Muscle of back (tissue), 11 donors: Measurements from ENCODE around the gene PPIC. TPM values are rescaled to one million over a fixed set of nuclear protein-coding genes. Genes with fewer than 3 reads are reported as not detected.
"Not testable (repeated sequence)": the region's sequence is repeated elsewhere in the genome, so short reads cannot be mapped to it uniquely, and the experiment has no call there.

ENCODE experiments used
- DNase-seq, 3 donors: peaks; one replicate each; pipeline versions ENCODE4 v3.0.0 to v3.0.0-alpha.2; 2013
- polyA plus RNA-seq, 10 donors: library from polyadenylated mRNA; unstranded; fragments of 120-200 nt; gene quantifications; one replicate each; pipeline ENCODE4 v1.2.1, GENCODE V29; 2013; ENCODE audit not compliant: insufficient read length in 10 of 10

PPIC gene
- polyA plus RNA-seq, 10 donors: 25.8 to 42.8 (median 33.6) TPM

DNA sequence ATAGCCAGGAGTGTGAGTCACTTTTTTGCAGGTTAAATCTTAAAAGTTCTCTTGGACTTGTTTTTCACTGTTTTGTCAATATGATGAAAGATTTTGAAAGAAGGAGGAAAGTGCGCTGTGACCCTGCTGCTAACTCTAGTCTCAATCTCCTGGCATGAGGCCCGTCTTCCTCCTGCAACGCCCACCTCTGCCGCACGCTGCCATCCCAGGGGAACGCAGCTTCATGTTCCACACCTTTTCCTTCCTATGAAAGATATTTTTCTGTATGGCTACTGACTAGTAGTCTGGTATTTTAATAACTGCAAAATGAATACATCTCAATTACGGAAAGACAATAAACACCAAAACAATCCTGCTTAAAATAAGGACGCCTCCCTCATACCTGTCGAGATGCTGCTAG is 8.3 kb downstream of the PPIC start:
- no peak for DNase-seq

DNA sequence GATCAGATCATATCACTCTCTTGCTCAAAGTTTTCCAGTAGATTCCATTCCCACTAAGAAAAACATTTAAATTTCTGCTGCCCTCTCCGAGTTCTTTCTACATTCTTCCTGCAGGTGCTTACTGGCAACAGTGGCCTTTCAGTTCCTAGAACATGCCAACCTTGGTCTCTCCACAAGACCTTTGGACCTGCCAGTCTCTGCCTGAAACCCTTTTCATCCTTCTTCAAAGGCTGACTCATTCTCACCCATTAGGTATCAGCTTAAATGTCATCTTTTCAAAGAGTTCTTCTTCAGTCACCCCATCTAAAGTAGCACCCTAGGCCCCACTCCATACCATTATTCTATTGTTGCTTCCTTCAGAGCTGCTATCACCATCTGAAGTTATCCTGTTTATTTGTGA is 21.8 kb downstream of the PPIC start:
- no peak for DNase-seq

DNA sequence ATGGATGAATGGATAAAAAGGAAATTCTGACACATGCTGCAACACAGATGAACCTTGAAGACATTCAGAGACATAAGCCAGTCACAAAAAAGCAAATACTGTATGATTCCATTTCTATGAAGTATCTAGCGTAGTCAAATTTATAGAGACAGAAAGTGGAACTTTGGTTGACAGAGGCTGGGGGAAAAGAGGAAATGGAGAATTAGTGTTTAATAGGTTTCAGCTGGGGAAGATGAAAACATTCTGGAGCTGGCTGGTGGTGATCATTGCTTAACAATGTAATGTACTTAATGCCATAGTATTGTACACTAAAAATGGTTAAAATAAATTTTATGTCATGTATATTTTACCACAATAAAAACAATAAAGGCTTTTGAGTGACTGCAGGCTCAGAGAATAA is 24.2 kb downstream of the PPIC start:
- peak in 1 of 3 donors; percentile 24 for DNase-seq

DNA sequence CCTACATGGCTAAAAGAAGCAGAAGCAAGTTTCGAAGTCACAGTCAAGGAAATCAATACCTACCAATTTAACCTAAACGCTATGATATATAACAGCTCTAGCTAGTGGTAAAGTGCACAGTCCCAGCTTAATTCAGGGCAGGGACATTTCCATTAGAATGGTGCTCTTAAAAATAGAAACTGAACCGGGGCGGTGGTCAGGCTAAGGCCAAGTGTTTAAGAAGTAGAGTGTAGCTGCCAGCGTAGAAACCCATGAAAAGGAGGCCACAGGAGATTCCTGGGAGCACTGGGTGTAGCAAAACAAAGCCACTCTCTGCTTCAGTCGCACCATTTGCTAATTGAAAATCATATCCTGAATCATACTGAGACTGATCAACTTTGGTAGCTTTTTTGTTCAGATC is 28.8 kb downstream of the PPIC start:
- no peak for DNase-seq

DNA sequence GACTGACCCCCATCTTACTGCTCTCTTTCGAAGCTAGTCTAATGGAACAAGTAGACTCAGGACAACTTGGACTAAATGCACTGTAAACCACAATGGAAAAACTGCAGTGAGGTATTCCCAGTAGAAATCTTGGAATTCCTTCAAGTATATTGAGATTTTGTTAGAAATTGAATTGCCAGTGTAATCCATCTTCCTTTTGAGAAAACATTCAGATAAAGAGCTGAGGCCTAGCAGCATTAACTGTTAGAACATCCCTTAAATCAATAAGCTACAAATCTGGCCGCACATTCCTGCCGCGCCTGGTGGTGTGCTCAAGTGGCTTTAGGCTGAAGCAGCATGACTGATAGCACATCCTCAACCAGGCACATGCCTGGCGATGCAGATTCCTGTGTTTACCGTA is 29.3 kb downstream of the PPIC start:
- DNase-seq: no peak

DNA sequence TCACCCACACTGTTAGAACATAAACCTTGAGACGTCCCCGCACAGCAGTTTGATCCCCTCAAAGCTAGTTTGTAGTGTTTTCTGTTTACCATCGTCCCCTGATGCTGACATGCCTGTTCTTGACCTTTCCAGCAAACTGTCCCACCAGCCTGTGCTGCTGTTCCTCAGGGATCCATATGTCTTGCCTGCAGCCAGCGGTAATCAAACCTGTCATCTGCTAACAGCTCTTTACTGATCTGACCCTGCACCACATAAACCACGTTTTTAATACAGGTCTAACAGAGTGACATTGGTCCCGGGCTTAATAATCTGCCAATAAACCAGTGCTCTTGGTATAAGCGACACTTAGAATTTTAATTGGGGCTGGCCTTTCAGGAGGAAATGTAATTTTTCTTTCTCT is 34.7 kb downstream of the PPIC start:
- no peak for DNase-seq

DNA sequence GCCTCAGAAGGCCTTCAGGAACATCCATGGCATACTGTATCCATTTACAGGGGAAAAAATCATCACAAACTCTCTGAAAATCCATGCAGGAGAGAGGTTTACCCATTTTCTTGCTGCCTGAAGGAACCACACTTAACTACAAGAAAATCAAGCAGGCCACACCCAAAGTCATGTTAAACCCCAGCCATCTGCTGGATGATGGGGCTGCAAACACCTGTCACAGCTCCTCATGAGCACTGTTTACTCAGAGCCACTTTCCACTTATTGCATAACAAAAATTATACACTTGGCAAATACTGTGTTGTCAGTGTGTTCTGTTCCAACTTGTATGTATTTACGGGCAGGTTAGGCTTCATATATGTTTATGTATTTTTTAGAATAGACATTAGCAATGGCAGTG is 35.8 kb downstream of the PPIC start:
- DNase-seq: peak in 2 of 3 donors; percentile 6 to 11

DNA sequence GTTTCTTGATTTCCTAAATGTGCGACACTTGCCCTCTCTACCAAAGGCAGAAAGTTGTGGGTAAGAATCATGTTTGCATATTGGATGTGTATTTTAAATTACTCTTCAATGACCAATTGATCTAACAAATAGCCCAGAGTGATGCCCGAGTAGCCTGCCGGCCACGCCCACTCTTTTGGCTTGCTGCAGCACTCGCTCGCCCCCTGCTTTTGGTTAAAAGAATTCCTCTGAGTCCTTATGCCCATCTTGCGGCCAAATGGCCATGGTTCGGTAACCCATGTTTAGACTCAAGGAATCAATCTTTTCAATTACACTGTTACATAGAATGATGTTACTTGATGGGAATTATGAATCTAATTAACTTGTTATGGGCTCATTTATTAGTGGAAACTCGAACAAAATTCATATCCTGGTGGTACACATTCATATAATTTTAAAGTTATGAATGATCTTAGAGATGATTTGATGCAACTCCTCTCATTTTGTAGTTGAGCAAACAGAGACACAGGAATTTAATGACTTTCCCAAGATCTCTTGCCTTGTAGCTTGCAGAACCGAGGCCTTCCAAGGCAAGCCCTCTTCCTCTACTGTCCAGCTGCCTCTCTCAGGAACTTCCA is 36.5 kb downstream of the PPIC start:
- DNase-seq: peak in 1 of 3 donors; percentile 15

DNA sequence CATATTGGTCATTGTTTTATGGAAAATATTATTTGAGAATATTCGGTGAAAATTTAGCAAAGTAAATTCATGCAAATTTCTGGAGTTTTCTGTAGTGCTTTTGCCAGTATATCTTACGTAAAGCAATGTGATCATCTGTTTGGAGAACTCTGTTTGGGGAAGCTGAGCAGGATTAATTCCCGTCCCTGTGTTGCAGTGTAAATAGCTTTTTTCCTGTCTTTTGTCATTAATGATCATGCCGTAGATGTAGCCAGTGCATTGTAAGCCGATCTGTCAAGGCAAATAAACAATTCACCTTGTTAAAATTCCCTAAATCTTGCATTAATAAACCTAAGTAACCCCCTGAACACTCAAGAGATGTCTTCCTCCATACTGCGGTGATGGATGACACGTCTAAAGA is 39.2 kb downstream of the PPIC start:
- no peak for DNase-seq

DNA sequence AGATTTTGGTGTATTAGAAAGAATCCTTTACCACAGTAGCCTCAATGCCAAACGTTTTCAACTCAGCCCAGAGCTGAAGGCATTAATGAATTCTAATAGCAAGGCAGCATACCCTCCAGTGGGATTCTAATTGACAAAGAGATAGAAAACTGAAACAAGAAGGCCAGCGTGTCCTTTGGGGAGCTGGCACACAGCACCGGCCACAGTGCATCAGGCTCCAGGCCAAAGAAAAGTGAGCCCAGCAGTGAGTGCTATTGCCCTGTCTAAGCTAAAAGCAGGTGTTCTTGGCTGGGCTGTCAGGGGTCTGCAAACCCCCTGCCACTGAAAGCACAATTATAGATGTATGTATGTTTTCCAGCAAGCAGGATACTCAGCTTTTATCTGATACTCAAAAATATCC is 40.4 kb downstream of the PPIC start:
- no peak for DNase-seq

DNA sequence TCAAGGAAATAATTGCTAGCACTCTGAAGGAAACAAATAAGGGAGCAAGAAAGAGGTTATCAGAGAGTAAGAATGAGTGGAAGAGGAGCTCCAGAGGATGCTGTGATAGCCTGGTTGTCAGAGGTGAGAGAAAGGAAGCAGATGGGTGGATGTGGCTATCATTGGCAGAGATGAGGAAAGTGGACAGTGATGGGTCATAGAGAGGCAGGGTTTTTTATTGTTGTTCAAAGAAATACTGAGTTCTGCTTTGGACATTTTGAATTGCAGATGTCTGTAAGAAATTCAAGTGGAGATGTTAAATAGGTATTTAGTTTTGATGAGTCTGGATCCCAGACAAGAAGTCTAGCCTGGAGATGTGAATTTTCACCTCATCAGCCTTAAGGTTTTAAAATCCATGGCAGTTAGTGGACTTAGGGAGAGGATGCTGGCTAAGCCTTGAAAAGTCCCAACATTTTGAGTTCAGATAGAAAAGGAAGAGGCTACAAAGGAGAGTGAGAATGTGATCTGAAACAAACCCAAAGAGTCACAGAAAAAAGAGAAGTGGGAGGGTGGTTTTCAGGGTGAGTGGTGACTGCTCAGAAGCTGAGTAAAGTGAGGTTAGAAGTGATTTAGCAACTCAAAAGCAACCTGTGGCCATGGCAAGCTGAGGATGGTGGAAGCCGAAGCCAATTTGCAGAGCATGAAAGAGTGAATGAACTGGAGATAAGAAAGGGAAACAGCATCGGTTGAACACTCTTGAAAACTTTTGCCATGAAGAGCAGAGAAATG is 50.4 kb downstream of the PPIC start:
- no peak for DNase-seq

DNA sequence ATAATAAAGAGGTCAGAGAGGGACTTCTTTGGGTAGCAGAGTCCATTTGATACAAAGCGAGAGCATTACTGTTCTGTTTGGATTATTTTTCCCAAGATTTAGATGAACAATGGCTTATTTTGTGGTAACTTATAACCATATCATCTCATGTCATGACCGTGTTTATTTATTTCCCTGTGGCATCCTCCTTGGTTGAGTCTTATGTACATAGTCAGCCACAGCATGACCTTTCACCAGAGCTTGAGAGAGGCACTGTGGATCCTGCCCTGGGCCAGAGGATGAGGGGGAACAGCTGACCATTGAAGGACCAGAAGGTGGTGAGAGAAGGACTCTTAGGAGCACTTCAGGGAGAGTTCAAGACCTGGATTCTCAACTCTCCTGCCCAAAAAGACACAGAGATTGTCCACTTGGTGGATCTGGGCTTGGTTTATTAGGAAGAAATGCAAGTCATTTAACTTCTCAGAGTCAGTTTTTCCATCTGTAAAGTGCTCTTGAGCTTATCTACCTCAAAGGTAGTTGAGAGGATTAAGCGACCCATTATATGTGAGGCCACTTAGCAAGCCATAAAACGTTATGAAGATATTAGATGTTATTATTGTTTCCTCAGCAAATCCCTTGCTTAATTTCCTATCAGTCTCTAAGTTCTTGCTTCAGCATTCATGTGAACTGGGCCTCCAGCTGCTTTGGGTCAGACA is 51.4 kb downstream of the PPIC start:
- no peak for DNase-seq

DNA sequence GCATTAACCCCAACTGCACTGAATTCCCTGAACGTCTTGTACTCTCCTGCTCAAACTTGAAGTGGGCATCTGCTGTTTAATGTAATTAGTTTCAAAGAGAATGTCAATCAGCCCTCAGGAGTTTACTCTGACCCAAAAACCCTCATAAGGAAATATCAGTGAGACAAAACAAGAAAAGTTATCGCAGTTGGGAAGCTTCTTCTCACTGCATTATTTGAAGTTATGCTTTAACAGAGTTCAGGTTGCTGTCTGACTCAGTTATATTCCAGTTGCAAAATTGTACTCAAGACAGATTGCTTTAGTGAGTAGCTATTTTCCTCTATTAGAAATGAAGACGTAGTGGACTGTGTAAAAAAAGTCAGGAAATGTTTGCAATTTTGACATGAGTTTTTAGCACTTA is 52.1 kb downstream of the PPIC start:
- DNase-seq: no peak

DNA sequence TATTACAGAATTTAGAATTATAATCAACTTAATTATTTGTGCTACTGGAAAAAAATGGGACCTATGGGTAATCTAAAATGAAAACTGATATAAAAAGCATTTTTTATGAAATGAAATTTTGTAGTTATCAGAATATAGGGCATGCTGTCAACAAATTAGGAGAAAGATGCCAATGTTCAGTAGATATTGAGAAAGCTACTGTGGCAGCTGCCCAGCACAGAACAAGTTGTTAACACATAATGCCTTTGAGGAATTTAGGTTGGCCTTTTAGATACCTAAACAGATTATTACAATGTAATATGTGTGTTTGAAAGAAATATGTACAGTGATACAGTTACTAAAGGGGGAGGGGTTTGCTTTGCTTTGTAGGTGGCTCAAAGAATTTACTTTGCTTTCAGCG is 54.1 kb downstream of the PPIC start:
- no peak for DNase-seq

DNA sequence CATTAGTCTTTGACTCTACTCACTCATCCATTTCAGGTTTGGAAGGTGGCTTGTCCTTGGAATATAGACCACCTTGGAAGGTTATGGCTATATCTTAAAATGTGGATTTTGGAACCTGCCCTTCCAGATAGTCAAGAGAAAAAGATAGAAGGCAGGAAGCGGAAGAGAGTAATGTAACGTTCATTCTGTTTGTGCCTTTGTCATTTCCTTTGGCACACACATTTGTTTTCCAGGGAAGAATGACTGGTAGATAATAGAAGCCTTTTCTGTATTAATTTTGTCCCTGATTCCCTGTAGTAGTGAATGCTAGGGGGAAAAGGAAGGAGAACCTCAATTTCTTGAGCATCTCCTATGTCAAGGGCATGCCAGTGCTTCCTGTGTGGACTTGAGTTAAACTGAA is 54.7 kb downstream of the PPIC start:
- no peak for DNase-seq

DNA sequence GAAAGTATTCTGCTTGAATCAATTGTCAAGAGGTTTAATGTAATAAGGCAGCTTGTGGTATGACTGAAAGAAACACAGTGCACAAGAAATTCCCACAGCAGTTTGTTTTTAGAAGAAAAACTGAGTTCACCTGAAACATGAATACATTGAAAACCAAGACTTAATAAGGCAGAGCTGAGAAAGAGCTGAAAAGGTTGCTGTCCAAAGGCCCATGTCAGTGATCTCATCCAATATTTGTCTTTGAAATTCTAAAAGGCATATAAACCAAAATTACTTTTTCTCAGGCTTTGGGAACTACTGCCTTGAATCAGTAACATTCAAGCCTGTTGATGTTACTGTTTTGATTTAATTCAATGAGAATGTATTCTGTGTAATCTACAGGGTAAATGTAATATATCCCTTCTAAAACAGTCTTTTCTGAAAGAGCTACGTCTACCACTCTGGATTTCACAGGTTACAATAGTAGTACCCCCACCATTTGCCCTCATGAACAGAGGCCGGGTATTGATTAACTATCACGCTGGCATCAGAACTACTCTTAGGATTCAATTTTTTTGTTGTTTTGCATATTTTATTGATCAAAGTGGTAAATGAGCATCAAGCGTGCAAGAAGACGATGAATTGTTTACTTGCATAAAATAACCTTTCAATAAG is 57.8 kb downstream of the PPIC start:
- no peak for DNase-seq

DNA sequence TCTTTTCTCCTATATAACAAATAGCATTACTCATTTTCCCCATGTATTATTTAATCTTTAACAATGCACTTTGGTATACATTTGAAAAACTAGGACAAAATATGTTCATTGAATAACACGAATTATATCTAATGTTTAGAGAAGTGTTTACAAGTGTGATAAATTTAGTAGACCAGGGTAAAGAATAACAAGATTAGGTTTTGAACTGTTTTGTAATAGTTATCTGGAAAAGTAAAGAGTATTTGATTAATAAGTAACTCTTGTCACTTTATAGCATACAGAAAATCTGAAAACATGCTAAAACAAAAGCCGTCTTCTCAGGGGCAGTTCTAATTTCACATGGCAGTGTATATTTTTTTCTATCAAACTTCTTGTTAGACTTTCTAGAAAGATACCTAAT is 58.5 kb downstream of the PPIC start:
- no peak for DNase-seq

DNA sequence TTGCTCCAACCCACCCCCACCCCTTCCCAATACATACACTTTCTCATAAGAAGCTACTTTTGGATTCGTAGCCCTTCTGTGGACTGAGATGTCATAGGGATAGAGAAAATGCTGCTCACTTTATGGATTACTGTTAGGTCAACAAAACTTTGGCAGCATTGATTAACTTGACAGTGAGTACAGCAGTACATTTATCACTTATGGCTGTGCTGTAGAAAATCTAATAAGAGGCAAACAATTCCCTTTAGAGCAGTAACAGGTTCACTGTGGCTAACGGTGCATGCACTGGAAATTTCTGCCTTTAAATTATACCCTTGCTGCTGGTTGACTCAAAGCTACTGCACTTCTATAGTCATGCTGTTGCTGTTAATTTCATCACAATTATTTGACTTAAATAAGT is 59.2 kb downstream of the PPIC start:
- DNase-seq: no peak

DNA sequence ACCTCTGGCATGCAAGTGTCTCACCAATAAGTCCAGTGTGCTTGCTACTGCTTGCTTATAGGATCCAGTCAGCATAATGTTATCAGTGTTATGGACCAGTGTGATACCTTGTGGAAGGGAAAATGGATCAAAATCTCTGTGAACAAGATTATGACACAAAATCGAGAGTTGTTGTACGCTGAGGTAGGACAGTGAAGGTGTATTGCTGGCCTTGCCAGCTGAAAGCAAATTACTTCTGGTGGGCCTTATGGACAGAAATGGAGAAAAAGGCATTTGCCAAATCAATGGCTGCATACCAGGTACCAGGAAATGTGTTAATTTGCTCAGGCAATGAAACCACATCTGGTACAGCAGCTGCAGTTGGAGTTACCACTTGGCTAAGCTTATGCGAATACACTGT is 62.3 kb downstream of the PPIC start:
- DNase-seq: not testable (repeated sequence)

DNA sequence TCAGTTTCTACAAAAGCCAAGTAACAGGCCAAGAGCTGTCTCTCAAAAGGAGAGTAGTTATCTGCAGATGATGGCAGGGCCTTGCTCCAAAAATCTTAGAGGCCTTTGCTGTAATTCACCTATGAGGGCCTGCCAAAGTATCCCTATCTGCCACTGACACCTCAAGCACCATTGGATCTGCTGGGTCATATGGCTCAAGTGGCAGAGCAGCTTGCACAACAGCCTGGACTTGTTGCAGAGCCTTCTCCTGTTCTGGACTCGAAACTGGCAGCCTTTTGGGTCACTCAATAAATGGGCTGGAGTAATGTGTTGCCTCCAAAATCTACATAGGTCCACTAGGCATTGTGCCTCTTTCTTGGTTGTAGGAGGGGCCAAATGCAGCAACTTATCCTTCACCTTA is 62.8 kb downstream of the PPIC start:
- not testable (repeated sequence) for DNase-seq
